SW480 (cell line): ENCODE measurements around the gene RALGAPA2.

Experiments
- DNase-seq: peaks from one replicate; pipeline ENCODE4 v3.0.0-alpha.2; 2016; ENCODE audit warnings: low spot score

Gene RALGAPA2

GRCh38 chr20:20712474-20713243 lies at the start of gene RALGAPA2:
TSS of gene RALGAPA2 (minus strand) at chr20:20712644. CDS start at chr20:20712480, 164 bp downstream.
- DNase-seq, result peak; percentile 100

- DNase-seq, result no peak
Measured at GRCh38 chr20:20761301-20761700, 48.9 kb upstream of the RALGAPA2 start.

DNA sequence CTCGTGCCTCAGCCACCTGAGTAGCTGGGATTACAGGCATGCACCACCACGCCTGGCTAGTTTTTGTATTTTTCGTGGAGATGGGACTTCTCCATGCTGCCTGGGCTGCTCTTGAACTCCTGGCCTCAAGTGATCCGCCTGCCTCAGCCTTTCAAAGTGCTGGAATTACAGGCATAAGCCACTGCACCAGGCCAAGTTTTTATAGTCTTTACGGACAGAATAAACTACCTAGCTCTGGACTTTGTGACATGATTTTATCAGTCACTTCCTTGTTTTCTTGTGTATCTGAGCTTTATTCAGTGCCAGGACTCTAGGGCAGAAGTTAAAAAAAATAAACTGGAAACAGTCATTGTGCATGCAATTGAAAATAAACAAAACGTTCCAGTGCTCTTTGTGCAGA lies 46.7 kb upstream of the RALGAPA2 start:
- no peak for DNase-seq

GRCh38 chr20:20755674-20756319 lies 43.4 kb upstream of the RALGAPA2 start:
- no peak for DNase-seq

DNA sequence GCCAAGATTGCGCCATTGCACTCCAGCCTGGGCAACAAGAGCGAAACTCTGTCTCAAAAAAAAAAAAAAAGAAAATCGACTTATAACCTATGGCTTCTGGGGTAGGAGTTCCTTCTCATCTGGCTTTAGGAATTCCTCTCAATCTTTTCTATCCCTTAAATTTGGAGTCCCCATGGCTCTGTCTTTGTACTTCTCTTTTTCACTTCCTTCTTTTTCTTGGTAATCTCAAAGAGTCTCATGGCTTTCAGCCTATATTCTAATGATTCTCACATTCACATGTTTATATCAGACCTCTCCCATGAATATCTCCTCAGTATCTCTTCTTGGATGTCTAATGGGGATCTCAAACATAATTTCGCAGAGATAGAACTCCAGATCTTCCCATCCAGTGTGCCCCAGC lies 42.8 kb upstream of the RALGAPA2 start:
- no peak for DNase-seq

DNA sequence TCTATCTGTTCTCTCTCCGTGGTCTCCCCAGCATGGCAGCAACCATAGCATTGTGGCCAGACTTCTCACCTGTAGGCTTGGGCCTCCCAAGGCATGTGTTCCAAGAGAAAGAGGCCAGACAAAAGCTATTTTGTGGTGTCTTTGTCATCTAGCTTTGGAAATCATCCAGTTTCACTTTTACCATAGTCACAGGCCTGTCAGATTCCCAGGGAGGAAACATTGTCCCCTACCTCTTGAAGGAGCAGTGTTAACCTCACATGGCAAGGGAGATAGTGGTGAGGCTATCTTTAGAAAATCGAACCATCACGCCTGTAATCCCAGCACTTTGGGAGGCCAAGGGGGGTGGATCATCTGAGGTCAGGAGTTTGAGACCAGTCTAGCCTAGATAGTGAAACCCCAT lies 42.3 kb upstream of the RALGAPA2 start:
- DNase-seq, result no peak

DNA sequence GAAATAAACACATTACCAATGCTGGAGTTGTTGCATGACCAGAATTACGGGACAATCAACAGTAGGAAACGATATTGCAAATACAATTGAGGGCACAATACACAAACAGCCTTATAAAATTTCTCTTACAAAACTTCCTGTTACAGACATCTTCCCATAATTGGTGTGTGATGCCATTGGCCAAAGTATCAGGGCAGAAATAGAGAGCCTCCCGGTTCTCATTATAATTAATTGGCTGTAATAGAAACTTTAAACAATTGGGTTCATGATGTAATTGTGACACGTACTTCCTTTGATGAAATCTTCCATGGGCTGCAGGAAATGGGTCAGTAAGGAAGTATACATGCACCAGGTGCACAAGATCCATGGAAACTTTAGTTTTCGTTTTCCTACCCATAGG lies 40.3 kb upstream of the RALGAPA2 start:
- no peak for DNase-seq

DNA sequence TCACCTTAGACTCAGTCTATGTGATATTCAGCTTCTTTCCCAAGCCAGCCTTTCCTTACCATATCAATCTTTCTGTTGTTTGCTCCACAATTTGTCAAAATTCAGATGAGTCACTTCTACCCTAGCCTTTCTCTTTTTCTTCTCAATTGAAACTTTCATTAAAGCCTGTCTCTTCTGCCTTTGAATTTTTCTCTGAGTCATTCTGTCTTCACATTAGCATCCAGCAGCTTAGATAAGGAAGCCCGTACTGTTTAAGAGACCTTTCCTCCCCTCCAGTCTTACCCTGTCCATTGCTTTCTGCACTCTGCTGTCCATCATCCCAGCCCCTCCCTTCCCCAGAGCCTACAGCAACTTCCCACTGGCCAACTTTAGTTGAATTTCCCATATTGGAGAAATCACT lies 34.9 kb upstream of the RALGAPA2 start:
- no peak for DNase-seq

DNA sequence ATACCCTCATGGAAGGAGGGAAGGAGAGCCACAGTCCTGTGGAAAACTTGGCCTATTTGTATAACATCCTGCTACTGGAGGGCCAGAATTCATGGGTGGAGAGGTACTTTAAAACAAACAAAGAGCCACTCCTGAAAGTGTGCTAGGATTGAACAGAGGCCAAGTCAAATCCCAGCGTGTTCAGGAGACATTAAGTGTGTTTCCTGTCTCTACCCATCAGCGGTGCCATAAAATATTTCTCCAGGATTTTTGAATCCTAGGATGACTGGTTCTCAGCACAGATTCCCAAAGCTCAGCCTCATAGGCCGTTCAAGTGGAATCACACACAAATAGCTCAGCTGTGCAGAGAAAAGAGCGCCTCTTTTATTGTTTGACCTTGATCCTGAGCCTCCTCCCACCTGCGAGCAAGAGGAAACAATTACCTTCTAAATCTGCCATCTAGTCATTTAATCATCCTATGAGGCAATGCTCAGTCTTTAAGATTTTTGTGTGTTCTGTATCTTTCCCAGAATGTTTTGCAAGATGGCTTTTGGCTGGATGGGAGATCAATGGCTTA lies 31.8 kb upstream of the RALGAPA2 start:
- no peak for DNase-seq

GRCh38 chr20:20743511-20744169 lies 31.2 kb upstream of the RALGAPA2 start:
- no peak for DNase-seq

GRCh38 chr20:20741087-20742045 lies 28.9 kb upstream of the RALGAPA2 start:
- no peak for DNase-seq

GRCh38 chr20:20740541-20740940 lies 28.1 kb upstream of the RALGAPA2 start:
- no peak for DNase-seq

- DNase-seq, result no peak
Measured at GRCh38 chr20:20737158-20737557, 24.7 kb upstream of the RALGAPA2 start.

DNA sequence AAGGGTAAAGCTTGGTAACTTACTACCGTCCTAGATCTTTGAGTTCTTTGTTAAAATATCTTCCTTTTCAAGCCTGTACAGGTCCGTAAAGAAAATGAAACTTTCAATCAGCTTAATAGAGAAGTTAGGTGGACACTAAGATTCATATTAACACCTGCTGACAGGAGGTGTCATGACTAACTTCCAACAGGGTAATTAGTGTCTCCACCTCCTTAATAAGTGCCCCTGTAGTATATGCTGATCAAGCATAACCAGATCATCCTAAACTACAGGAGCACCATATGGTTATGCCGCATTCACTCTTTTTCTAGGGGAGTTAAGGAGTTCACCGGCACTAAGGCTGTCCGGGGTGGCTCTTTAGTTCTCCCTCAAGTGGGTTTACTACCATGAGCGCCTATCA lies 23.9 kb upstream of the RALGAPA2 start:
- no peak for DNase-seq

DNA sequence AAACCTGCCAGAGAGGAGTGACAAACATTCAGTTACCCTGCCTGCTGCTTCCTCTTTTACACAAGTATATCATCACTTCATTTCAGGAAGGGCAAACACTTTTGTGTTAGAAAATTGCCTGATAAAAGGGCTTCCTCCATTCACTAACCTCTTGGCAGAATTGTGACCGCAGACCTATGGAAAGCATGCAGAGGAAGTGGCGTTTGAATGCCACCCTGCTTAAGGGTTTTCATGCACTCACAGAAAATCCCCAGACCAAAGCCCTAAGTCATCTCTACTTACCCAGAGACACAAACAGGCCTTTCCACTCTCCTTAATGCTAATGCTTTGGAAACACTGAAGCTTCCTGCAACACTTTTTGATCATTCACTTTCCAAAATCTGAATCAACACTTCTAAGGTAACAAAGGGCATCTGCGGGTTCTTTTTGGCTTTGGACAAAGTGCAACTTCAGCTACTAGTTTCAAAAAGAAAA lies 22.1 kb upstream of the RALGAPA2 start:
- no peak for DNase-seq

DNA sequence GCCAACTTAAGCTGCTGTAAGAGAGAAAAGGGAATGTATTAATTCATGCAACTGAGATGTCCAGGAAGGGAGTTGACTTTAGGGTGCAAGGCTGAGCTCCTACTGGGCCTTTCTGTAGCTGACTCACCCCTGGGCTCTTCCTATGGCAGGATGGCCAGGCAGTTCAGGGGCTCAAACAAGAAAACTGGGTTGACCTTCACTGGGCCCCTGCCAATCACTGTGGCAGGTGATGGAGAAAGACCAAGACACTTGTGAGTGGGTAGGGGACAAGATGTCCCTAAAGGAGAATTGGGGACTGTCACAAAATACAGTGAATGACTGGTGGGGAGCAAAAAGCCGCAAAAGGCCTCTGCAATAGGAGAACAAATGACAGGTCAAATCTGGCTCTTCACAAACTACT lies 21.5 kb upstream of the RALGAPA2 start:
- no peak for DNase-seq

- no peak for DNase-seq
Measured at GRCh38 chr20:20732641-20733040, 20.2 kb upstream of the RALGAPA2 start.

- DNase-seq, result no peak
Measured at GRCh38 chr20:20731945-20732296, 19.5 kb upstream of the RALGAPA2 start.

DNA sequence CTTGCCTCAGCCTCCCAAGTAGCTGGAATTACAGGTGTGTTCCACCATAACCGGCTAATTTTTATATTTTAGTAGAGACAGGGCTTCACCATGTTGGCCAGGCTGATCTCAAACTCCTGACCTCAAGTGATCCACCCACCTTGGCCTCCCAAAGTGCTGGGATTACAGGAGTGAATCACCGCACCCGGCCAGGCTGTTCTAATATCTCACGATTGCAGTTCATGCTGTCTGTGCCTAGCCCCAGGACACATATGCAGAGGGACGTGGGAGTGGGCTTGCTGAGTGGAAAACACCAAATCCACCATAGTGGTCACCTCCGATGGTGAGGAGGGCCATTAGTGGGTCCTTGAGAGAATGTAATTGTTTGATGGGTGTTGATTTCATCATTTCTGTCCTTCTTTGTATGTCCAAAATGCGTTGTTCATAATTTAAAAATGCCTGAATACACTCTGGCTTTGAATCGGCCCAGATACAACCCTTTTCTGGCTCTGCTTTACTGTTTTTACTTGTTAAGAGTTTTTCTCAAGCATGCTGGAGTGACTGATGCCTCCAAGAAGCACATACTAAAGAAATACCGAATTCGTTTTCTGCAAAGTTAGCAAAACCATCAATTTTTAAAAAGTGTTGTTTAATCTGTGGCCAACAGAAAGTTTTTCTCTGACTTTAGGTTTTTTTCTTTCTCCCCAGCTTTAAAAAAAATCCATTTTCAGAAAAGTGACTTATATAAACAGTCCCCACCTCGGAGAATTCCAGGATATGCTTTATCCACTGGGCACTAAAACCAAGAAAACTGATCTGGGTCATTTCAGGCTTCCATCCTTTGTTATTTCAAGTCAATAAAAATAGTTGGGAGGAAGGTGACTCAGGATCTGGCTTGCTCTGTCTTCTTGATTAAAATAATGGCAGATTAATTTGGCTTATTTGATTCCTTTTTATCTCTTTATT lies 18.8 kb upstream of the RALGAPA2 start:
- no peak for DNase-seq

- DNase-seq, result no peak
Measured at GRCh38 chr20:20729563-20729962, 17.1 kb upstream of the RALGAPA2 start.

DNA sequence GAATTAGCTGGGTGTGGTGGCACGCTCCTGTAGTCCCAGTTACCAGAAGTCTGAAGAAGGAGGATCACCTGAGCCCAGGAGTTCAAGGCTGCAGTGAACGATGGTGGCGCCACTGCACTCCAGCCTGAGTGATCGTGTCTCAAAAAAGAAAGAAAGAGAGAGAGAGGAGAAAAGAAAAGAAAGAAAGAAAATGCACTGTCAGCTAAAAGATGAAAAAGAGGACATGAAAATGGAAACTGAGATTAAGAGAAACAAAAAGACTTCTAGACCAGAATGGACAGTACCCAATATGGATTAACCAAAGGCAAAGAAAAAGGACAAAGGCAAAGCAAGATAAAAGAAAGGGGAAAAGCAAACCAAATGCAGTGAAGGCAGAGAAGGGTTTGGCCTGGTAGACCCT lies 9.0 kb upstream of the RALGAPA2 start:
- no peak for DNase-seq
